Activated T-cell treated with anti-CD3 and anti-CD28 coated beads for 4 hours (primary cell): Measurements from ENCODE around the gene SECTM1.

Experiments
- DNase-seq: peaks from one replicate; pipeline ENCODE4 v3.0.0-alpha.2; 2020

Gene SECTM1

DNA sequence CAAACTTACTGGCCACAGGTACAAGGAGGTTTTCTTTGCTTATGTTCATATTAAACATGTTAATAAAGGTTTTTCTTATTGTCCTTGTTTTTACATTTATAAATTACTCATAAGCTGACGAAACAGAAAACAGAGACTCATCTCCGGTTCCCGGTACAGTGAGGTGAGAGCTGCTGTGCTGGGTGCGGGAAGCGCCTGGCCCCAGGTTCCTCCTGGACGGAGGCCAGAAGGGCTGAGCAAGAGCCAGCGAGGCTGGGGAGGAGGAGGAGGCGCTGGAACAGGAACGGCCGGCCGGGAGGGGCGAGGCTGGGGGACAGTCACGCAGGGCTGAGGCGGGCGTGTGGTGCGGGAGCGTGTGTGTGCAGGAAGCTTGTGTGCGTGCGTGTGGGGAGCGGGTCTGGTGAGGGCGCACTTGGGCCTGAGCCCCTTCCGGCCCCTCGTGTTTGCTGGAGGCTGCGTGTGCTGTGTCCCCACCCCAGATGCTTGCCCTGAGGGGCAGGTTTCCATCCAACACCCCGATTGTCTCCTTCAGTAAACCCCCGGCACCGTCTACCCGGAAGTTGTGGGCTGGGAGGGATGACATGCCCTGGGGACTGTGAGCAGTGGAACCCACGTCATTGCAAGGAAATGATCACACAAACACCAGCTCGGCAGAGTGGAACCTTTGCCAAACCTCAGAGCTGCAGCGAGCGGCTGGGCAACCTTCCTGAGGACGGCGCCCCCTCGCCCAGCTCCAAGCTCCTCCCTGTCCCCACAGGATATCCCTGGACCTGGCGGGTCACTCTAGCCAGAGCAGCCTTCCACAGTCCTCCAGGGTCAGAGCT, 35.6 kb downstream of the SECTM1 start:
- DNase-seq = peak; percentile 88

GRCh38 chr17:82297280-82297713, 36.3 kb downstream of the SECTM1 start:
- DNase-seq = peak; percentile 61

DNA sequence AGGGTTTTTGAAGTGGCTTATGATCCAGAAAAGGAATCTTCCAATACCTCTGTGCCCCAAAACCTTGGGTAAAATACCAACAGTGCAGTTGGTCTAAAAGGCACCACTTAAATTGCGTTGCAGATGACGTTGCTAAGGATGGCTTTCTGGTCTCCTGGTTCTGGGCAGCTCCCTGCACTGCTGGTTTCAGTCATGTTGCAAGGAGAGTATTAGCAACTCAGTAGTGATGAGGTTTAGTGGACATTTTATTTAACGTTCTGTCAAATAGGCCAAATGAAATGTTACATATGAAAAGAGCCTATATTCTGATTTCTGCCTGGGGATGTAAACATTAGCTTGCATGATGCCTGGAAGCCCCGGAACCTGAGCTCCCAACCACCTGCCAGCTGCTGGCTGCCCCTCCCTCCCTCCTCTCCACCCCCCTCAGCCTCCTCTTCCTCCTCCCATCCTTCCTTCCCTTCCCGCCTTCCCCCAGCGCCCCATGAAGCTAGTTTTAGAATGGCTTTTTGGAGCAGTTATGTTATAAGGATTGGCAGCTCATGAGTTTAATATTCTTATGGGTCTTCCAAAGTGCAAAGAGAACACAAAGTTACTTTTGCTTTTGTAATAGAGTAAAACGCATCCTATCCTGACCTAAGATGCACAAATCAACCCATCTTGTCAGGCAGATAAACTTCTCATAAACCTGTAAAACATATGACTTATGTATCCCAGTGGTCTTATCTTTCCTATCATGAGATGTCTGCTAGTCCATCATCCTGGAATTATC, 36.9 kb downstream of the SECTM1 start:
- DNase-seq = no peak

GRCh38 chr17:82295472-82295814, 38.1 kb downstream of the SECTM1 start:
- no peak for DNase-seq

DNA sequence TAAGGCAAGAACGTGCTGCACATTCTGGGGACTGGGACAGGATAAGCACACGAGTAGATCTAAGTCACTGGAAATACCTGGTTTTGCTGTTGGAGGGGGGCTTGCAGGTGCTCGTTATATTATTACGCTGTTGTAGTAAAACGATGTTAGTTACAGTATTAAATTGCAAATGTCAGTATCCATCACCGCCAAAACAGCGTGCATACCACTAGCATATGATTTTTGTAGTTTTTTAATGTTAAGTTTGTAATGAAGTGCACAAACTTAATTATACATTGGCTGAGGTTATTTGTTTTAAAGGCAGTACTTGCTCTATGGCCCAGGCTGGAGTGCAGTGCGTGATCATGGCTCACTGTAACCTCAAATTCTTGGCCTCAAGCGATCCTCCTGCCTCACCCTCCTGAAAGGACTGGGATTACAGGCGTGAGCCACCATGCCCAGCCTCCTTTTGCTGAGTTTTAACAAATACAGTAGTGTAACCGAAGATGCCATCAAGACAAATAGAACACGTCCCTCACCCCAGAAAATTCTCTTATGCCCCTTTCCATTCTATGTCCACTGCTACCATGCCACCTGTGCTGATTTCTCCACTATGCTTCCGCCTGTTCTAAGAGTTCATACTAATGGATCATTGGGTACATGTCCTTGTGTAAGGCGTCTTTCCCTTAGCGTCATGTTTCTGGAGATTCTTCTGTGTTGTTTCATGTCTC, 39.3 kb downstream of the SECTM1 start:
- no peak for DNase-seq

GRCh38 chr17:82292251-82293154, 41.1 kb downstream of the SECTM1 start:
- peak; percentile 84 for DNase-seq

DNA sequence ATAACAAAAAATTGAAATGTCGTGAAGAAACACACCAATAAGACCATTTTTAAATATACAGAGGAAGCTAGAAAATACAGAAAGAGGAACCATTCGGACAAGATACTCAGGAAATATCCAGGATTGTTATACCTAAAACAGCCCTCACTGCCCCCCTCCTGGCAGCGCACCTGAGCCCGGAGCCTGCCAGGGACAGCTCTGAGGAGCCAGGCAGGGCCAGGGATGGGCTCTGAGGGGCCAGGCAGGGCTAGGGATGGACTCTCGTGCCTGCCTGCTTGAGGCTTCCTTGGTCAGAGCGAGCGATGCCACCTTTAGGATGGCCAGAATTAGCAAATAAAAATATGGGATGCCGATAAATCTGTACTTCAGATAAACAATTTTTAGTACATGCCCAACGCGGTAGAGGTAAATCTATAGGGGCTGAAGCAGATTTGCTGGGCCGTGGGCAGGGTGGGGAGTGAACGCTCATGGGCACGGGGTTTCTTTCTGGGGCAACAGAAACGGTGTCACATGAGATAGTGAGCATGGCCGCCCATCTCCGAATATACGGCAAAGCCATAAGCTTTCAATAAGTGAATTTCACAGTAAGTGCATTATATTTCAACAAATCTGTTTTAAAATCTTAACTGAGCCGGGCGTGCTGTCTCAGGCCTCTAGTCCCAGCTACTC, 41.9 kb downstream of the SECTM1 start:
- no peak for DNase-seq

DNA sequence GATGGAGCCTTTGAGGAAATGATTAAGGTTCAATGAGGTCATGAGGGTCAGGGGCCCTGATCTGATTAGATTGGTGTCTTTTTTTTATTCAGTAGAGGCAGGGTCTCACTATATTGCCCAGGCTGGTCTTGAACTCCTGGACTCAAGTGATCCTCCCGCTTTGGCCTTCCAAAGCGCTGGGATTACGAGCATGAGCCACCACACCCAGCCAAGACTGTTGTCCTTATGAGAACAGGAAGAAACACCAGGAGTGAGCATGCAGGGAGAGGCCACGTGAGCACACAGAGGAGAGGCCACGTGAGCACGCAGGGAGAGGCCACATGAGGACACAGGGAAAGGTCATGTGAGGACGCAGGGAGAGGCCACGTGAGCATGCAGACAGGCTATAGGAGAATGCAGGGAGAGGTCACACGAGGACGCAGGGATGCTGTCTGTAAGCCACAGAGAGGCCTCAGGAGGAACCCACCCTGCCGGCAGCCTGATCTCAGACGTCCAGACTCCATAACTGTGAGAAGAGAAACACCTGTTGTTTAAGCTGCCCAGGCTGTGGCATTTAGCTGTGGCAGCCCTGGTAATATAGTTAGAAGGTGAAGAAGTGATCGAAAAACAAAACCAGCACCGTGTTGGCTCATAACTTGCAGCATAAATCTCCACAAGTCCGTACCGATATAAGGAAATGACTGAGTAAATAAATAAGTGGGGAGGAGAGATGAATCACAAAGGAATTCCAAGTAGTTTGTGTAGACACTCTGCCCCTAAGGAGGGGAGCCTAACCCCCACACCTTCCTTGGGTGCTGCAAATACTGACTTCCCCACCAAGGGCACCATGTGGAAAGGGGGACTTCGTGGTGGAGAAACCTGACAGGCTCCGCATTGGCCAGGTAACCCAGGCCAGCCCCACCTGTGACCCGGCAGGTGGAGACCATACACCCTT, 45.4 kb downstream of the SECTM1 start:
- DNase-seq = no peak

- DNase-seq = no peak
These were observed 46.3 kb downstream of the SECTM1 start for GRCh38 chr17:82287013-82287867.

DNA sequence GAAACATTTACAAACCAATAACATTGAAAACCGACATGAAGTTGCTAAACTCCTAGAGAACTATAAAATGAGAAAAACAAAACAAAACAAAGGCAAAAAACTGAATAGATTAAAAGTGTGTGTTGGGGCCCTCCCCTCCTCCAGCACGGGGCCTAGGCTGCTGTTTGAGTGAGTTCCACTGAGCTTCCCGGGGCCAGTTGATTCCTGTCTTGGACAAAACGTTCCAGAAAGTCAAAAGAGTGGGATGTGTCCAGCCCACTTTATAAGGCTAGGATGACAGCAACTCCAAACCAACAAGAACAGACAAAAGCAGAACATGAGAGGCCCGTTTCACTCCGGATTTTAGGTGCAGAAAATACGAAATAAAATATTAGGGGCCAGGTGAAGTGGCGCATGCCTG, 48.4 kb downstream of the SECTM1 start:
- DNase-seq = no peak

GRCh38 chr17:82283208-82283749, 50.3 kb downstream of the SECTM1 start:
- no peak for DNase-seq

GRCh38 chr17:82282239-82283207, 51.0 kb downstream of the SECTM1 start:
- DNase-seq = no peak

- DNase-seq = no peak
These were observed 51.9 kb downstream of the SECTM1 start for GRCh38 chr17:82281502-82282238.

- no peak for DNase-seq
These were observed 52.5 kb downstream of the SECTM1 start for GRCh38 chr17:82281076-82281475.

DNA sequence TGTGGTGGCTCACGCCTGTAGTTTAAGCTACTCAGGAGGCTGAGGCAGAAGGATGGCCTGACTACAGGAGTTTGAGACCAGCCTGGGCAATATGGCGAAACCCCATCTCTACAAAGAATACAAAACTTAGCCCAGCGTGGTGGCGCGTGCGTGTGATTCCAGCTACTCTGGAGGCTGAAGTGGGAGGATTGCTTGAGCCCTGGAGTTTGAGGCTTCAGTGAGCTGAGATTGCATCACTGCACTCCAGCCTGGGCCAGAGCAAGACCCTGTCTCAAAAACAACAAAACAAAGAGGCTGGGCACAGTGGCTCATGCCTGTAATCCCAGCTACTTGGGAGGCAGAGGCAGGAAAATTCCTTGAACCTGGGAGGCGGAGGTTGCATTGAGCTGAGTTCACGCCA, 53.0 kb downstream of the SECTM1 start:
- no peak for DNase-seq

- DNase-seq = no peak
These were observed 54.7 kb downstream of the SECTM1 start for GRCh38 chr17:82278786-82279391.

GRCh38 chr17:82278308-82278707, 55.3 kb downstream of the SECTM1 start:
- no peak for DNase-seq
